Colonic mucosa (tissue), 4 donors: ENCODE measurements around the gene KCNA5. TPM values are rescaled to one million over a fixed set of nuclear protein-coding genes. Genes with fewer than 3 reads are reported as not detected.

ENCODE experiments used
- DNase-seq: peaks from one replicate; pipeline ENCODE4 v3.0.0-alpha.2; 2020
- H3K27ac ChIP-seq: fragments of 200-600 bp; one replicate; pipeline ENCODE4 v1.8.0; 2021
- H3K27me3 ChIP-seq: fragments of 200-600 bp; one replicate; pipeline ENCODE4 v1.8.0; 2021
- H3K36me3 ChIP-seq: fragments of 200-600 bp; one replicate; pipeline ENCODE4 v1.8.0; 2021
- H3K4me1 ChIP-seq: fragments of 200-600 bp; one replicate; pipeline ENCODE4 v1.8.0; 2021; ENCODE audit warnings: mild to moderate bottlenecking
- H3K4me3 ChIP-seq: fragments of 200-600 bp; one replicate; pipeline ENCODE4 v1.8.0; 2021
- H3K9ac ChIP-seq, 2 donors: one replicate each; pipeline ENCODE4 v1.7.0; 2013; ENCODE audit warnings: control low read depth in 2 of 2, low read depth in 2 of 2, low read length in 2 of 2
- H3K9me3 ChIP-seq: fragments of 200-600 bp; one replicate; pipeline ENCODE4 v1.8.0; 2021
- CTCF ChIP-seq: fragments of 200-600 bp; IDR thresholded peaks from one replicate; pipeline ENCODE4 v1.8.0; 2022; ENCODE audit warnings: antibody characterized with exemption, mild to moderate bottlenecking
- intact Hi-C: fragments of 100-400 bp; cut with DNase I; formaldehyde crosslinking; loops from one replicate; pipeline ENCODE4 v1.14.1; 2022
- total RNA-seq, 2 donors: library from RNA; stranded (reverse); fragmentation: NEBNext Ultra II Directional in 1 of 2; extraction: Animal tissue kit (Norgen Biotek cat#: 25700) in 1 of 2; gene quantifications; one replicate each; pipeline ENCODE4 v1.2.1, GENCODE V29; 2021
- donor health status: healthy.
- donor health status: DM: no; HTN: no; CAD: no.
- donor health status: DM: no; HTN: no; CAD: no.

KCNA5 gene
- total RNA-seq, 2 donors from 2014 or later: 0.11 TPM; not detected in 1

GRCh38 chr12:5027046-5027821 is 16.4 kb upstream of the KCNA5 start:
- Histone ChIP-seq H3K36me3 (no peaks in the 10 kb centered on the region), H3K9me3 (no peaks in the 10 kb centered on the region), H3K27ac (no peak overlapping the region), H3K27me3 (no peaks in the 10 kb centered on the region), H3K4me1 (no peaks in the 10 kb centered on the region), H3K4me3 (no peak overlapping the region), H3K9ac (no peak overlapping the region)
- no peak for DNase-seq
- intact Hi-C loops: no loop called here
- TF ChIP-seq CTCF: no peak

- no peak overlapping the region for H3K27ac ChIP-seq
- no peaks in the 10 kb centered on the region for H3K27me3 ChIP-seq
- no peaks in the 10 kb centered on the region for H3K36me3 ChIP-seq
- no peak for TF ChIP-seq CTCF
- no peak overlapping the region for H3K9ac ChIP-seq
- no peak overlapping the region for H3K4me3 ChIP-seq
- no peaks in the 10 kb centered on the region for H3K4me1 ChIP-seq
- no peaks in the 10 kb centered on the region for H3K9me3 ChIP-seq
- no peak for DNase-seq
- intact Hi-C loops: no loop called here
These were observed 13.6 kb upstream of the KCNA5 start for GRCh38 chr12:5030066-5030465.

- H3K9me3 ChIP-seq: no peaks in the 10 kb centered on the region
- no peaks in the 10 kb centered on the region for H3K4me1 ChIP-seq
- DNase-seq: no peak
- H3K27ac ChIP-seq: no peak overlapping the region
- TF ChIP-seq CTCF: no peak
- H3K9ac ChIP-seq: no peak overlapping the region
- H3K36me3 ChIP-seq: no peaks in the 10 kb centered on the region
- intact Hi-C loops: no loop called here
- H3K4me3 ChIP-seq: no peak overlapping the region
- no peaks in the 10 kb centered on the region for H3K27me3 ChIP-seq
These were observed 12.4 kb upstream of the KCNA5 start for GRCh38 chr12:5031242-5031641.

- Histone ChIP-seq H3K4me1 (no peaks in the 10 kb centered on the region), H3K27me3 (no peaks in the 10 kb centered on the region), H3K27ac (no peak overlapping the region), H3K4me3 (no peak overlapping the region), H3K9me3 (no peaks in the 10 kb centered on the region), H3K9ac (no peak overlapping the region), H3K36me3 (no peaks in the 10 kb centered on the region)
- intact Hi-C loops: no loop called here
- no peak for TF ChIP-seq CTCF
- no peak for DNase-seq
These were observed 11.7 kb upstream of the KCNA5 start for GRCh38 chr12:5031958-5032357.

GRCh38 chr12:5032821-5033220 is 10.9 kb upstream of the KCNA5 start:
- Histone ChIP-seq H3K9me3 (no peaks in the 10 kb centered on the region), H3K4me3 (no peak overlapping the region), H3K27ac (no peak overlapping the region), H3K9ac (no peak overlapping the region), H3K36me3 (no peaks in the 10 kb centered on the region), H3K4me1 (no peaks in the 10 kb centered on the region), H3K27me3 (no peaks in the 10 kb centered on the region)
- no peak for TF ChIP-seq CTCF
- no peak for DNase-seq
- intact Hi-C loops: no loop called here
